Left colon (tissue), 2 donors: ENCODE data around the gene ALOX5AP. TPM values are rescaled to one million over a fixed set of nuclear protein-coding genes. Genes with fewer than 3 reads are reported as not detected.

ENCODE experiments used
- ATAC-seq: fragments of 200-7000 bp; cut with Tn5 transposase; one replicate; pipeline ENCODE4 v1.9.1; 2020; ENCODE audit warnings: mild to moderate bottlenecking, moderate library complexity
- DNase-seq, 2 donors: peaks; one replicate each; pipeline ENCODE4 v3.0.0-alpha.2; 2020
- intact Hi-C, 2 donors: fragments of 100-400 bp; cut with DNase I in 1 of 2; cut with micrococcal nuclease in 1 of 2; formaldehyde crosslinking; loops; one replicate each; pipeline versions ENCODE4 v1.11.2 to v1.14.0; 2022; cut with DNase I, micrococcal nuclease
- total RNA-seq, 2 donors: library from RNA; stranded (reverse); fragmentation: NEBNext Ultra II Directional; extraction: Animal tissue kit (Norgen Biotek cat#: 25700); gene quantifications; one replicate each; pipeline ENCODE4 v1.2.1, GENCODE V29; 2021
- donor health status: DM: no; HTN: no; CAD: no.
- donor health status: DM: yes; HTN: yes; CAD: no.

The ALOX5AP gene
- total RNA-seq, 2 donors from 2014 or later = 4.9 to 7.6 TPM

GRCh38 chr13:30711837-30712236 lies 23.5 kb upstream of the ALOX5AP start:
- intact Hi-C loops = no loop called here
- ATAC-seq = no peak
- DNase-seq = no peak

- ATAC-seq = peak; percentile 95
Observed at GRCh38 chr13:30712536-30713532, 22.5 kb upstream of the ALOX5AP start.

GRCh38 chr13:30714629-30715371 lies 20.5 kb upstream of the ALOX5AP start:
- intact Hi-C loops = no loop called here
- ATAC-seq (no peak), DNase-seq (no peak)

More at GRCh38 chr13:30712536-30713532, 22.5 kb upstream of the ALOX5AP start:
- DNase-seq = peak in 1 of 2 donors; percentile 35
- intact Hi-C loops = no loop called here

- DNase-seq = no peak
- intact Hi-C loops = no loop called here
- no peak for ATAC-seq
Observed at GRCh38 chr13:30715372-30715756, 20.0 kb upstream of the ALOX5AP start.

GRCh38 chr13:30715837-30716236 lies 19.5 kb upstream of the ALOX5AP start:
- DNase-seq (no peak), ATAC-seq (no peak)
- intact Hi-C loops = no loop called here

GRCh38 chr13:30718661-30719524 lies 16.4 kb upstream of the ALOX5AP start:
- intact Hi-C loops = no loop called here
- DNase-seq (no peak), ATAC-seq (no peak)

GRCh38 chr13:30719525-30719914 lies 15.8 kb upstream of the ALOX5AP start:
- DNase-seq (no peak), ATAC-seq (no peak)
- intact Hi-C loops = no loop called here

GRCh38 chr13:30720172-30720869 lies 15.0 kb upstream of the ALOX5AP start:
- no peak for ATAC-seq
- intact Hi-C loops = no loop called here
- no peak for DNase-seq

- intact Hi-C loops = no loop called here
- no peak for DNase-seq
- ATAC-seq = no peak
Observed at GRCh38 chr13:30721936-30722335, 13.4 kb upstream of the ALOX5AP start.

- ATAC-seq (peak; percentile 52), DNase-seq (no peak)
- intact Hi-C loops = no loop called here
Observed at GRCh38 chr13:30722361-30722760, 13.0 kb upstream of the ALOX5AP start.

GRCh38 chr13:30724778-30725177 lies 10.6 kb upstream of the ALOX5AP start:
- DNase-seq = no peak
- intact Hi-C loops = no loop called here
- ATAC-seq = no peak

GRCh38 chr13:30725326-30726085 lies 9.8 kb upstream of the ALOX5AP start:
- intact Hi-C loops = no loop called here
- DNase-seq (no peak), ATAC-seq (no peak)

- ATAC-seq = no peak
- intact Hi-C loops = no loop called here
- no peak for DNase-seq
Observed at GRCh38 chr13:30726192-30726591, 9.2 kb upstream of the ALOX5AP start.

- intact Hi-C loops = no loop called here
- ATAC-seq (no peak), DNase-seq (no peak)
Observed at GRCh38 chr13:30727491-30728355, 7.6 kb upstream of the ALOX5AP start.

- ATAC-seq (no peak), DNase-seq (no peak)
- intact Hi-C loops = no loop called here
Observed at GRCh38 chr13:30729801-30730200, 5.5 kb upstream of the ALOX5AP start.

- DNase-seq (no peak), ATAC-seq (no peak)
- intact Hi-C loops = no loop called here
Observed at GRCh38 chr13:30730526-30730925, 4.8 kb upstream of the ALOX5AP start.
